ENCODE data around the gene RAPGEF6.
"Not testable (repeated sequence)": the region's sequence is repeated elsewhere in the genome, so short reads cannot be mapped to it uniquely, and the experiment has no call there.

RAPGEF6 gene

GRCh38 chr5:131509801-131510200, 125.2 kb downstream of the RAPGEF6 start:
- Mint-ChIP-seq H3K27me3 (ENCODE audit: low read depth) (no peaks in the 10 kb centered on the region), H3K27ac (no peak overlapping the region), H3K36me3 (ENCODE audit: low read depth) (peaks cover 23% of the 10 kb centered on the region), H3K4me1 (ENCODE audit: low read depth) (peaks cover 17% of the 10 kb centered on the region), H3K4me3 (no peak overlapping the region), H3K9me3 (no peaks in the 10 kb centered on the region)
- no peak for DNase-seq (ENCODE audit: low spot score)

DNA sequence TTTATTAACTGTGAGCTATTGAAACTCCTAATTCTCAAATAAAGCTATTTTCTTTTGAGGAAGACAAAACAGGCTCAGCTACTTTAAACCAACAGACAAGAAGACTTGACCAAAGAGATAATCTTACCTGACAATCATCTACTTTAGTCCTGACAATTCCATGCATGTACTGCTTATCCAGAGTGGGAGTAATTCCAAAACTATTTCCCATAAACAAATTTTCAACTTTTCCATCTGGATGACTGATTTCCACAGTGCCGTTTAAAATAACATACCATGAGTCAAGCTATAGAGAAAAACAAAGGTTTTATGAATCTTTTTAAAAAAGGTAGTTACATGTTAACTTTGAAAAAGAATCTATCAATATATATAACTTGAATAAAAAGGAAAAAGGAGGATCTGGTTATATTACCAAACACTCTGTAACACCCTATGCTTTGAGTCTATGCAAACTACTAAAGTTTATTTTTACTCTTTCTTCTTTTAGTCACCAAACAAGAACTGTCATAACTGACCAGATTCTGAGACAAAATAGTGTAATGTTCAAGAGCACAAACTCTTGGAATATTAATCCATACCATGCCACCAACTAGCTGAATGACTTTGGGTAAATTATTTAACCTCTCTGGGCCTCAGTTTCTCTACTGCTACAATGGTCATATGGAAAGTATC, 129.7 kb downstream of the RAPGEF6 start:
- no peak for DNase-seq (ENCODE audit: low spot score)
- Mint-ChIP-seq H3K9me3 (no peaks in the 10 kb centered on the region), H3K4me3 (no peak overlapping the region), H3K27ac (no peak overlapping the region), H3K4me1 (ENCODE audit: low read depth) (peaks cover 3% of the 10 kb centered on the region), H3K27me3 (ENCODE audit: low read depth) (no peaks in the 10 kb centered on the region), H3K36me3 (ENCODE audit: low read depth) (peaks cover 43% of the 10 kb centered on the region)

DNA sequence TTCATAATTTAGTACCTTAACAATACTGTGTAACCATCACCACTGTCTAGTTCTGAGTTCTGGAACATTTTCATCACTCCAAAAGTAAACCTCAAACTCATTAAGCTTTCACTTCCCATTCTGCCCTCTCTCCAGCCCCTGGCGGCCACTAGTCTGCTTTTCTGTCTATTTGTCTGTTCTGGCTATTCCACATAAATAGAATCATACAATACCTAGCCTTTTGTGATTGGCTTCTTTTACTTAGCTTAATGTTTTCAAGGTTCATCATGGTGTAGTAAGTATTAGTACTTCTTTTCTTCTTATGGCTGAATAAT, 138.7 kb downstream of the RAPGEF6 start:
- no peak overlapping the region for H3K27ac Mint-ChIP-seq

DNA sequence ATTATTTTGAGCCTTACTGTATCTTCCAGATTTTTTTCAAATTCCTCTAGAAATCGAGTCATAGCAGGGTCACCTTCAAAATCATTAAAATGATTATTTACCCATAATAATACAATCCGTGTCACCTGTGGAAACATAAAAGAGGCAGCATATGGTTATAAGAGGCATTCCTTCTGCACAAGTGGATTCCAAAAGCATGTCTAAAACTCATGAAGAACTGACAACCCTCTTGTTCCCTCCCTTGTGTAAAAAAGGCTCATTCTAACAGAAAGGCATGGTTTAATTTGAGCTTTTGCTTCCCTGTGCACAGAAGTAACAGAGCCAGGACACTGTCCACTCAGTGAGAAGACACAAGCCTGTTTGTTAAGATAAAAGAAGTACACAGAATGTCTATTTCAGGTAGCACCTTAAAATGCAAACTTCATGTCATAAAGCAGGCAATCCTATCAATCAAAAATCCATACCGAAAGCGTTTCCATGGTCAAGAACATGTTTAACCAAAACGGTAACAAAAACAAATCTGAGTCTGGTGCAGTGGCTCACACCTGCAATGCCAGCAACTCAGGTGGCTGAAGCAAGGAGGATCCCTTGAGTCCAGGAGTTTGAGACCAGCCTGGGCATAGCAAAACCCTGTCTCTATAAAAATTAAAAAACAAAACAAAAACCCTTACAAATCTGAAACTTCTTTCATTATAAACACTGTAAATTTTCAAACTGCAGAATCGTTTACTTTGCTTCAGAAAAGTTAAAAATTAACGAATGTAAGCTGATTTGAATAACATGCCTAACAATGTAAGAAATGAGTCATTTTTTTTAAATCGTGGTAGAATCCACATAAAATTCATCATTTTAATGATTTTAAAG, 139.3 kb downstream of the RAPGEF6 start:
- Mint-ChIP-seq H3K36me3 (ENCODE audit: low read depth) (peaks cover 54% of the 10 kb centered on the region), H3K4me3 (no peak overlapping the region)

More for the DNA sequence above, 138.7 kb downstream of the RAPGEF6 start:
- Mint-ChIP-seq H3K4me3 (no peak overlapping the region), H3K4me1 (ENCODE audit: low read depth) (peaks cover 2% of the 10 kb centered on the region), H3K27me3 (ENCODE audit: low read depth) (no peaks in the 10 kb centered on the region), H3K36me3 (ENCODE audit: low read depth) (peaks cover 54% of the 10 kb centered on the region), H3K9me3 (no peaks in the 10 kb centered on the region)
- DNase-seq (ENCODE audit: low spot score): no peak

GRCh38 chr5:131491749-131492148, 143.3 kb downstream of the RAPGEF6 start:
- Mint-ChIP-seq H3K27me3 (ENCODE audit: low read depth) (no peaks in the 10 kb centered on the region), H3K36me3 (ENCODE audit: low read depth) (peaks cover 63% of the 10 kb centered on the region), H3K27ac (no peak overlapping the region), H3K9me3 (no peaks in the 10 kb centered on the region), H3K4me3 (no peak overlapping the region), H3K4me1 (ENCODE audit: low read depth) (peaks cover 11% of the 10 kb centered on the region)
- no peak for DNase-seq (ENCODE audit: low spot score)

More for the DNA sequence above, 139.3 kb downstream of the RAPGEF6 start:
- Mint-ChIP-seq H3K4me1 (ENCODE audit: low read depth) (peaks cover 2% of the 10 kb centered on the region), H3K27me3 (ENCODE audit: low read depth) (no peaks in the 10 kb centered on the region), H3K27ac (no peak overlapping the region), H3K9me3 (no peaks in the 10 kb centered on the region)
- DNase-seq (ENCODE audit: low spot score): no peak

DNA sequence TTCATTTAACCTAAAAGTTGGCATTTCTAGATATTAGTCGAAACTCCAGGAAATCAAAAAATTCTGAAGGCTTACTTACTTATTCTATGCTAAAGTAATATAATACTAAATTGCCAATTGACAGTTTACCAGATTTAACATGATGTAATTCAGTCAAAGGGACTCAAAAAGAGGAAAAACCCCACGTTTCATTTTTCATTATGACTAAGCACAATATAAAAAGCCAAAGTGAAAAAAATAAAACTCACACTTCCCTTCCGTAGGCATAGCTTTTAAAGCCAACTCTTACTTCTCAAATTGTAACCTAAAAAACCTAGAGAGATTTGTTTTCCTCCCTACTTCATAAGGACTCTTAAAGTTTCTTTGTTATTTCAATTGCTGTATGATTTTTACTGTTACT, 146.6 kb downstream of the RAPGEF6 start:
- Mint-ChIP-seq H3K27me3 (ENCODE audit: low read depth) (no peaks in the 10 kb centered on the region), H3K27ac (peak overlapping the region; percentile 24), H3K4me1 (ENCODE audit: low read depth) (peaks cover 12% of the 10 kb centered on the region), H3K36me3 (ENCODE audit: low read depth) (peaks cover 55% of the 10 kb centered on the region), H3K9me3 (no peaks in the 10 kb centered on the region), H3K4me3 (peak overlapping the region; percentile 41)
- no peak for DNase-seq (ENCODE audit: low spot score)

GRCh38 chr5:131487371-131487770, 147.7 kb downstream of the RAPGEF6 start:
- H3K27ac Mint-ChIP-seq; H3K27me3 Mint-ChIP-seq (ENCODE audit: low read depth); DNase-seq (ENCODE audit: low spot score); H3K4me3 Mint-ChIP-seq; H3K9me3 Mint-ChIP-seq: not testable (repeated sequence)
- H3K4me1 Mint-ChIP-seq (ENCODE audit: low read depth): peaks cover 21% of the 10 kb centered on the region
- H3K36me3 Mint-ChIP-seq (ENCODE audit: low read depth): peaks cover 61% of the 10 kb centered on the region

DNA sequence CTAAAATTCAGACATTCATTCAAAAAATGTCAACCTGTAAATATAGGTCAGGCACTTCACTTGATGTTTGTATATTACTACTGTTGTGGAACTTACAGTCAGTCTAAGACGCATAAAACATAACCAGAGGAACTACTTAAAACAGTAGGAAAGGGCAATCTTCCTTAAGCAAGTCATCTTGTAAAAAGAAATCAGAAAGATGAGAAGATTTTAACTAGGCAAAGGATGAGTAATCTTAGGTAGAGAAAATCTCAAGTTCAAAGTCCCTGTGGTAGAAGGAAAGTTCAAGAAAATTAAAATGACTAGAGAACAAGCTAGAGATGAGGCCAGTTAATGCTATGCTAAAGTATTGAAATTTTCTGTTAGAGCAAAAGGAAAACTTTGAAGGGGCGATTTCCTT, 152.4 kb downstream of the RAPGEF6 start:
- H3K36me3 Mint-ChIP-seq (ENCODE audit: low read depth): peaks cover 74% of the 10 kb centered on the region
- H3K4me1 Mint-ChIP-seq (ENCODE audit: low read depth): peaks cover 34% of the 10 kb centered on the region
- no peak overlapping the region for H3K4me3 Mint-ChIP-seq

GRCh38 chr5:131481569-131481968, 153.5 kb downstream of the RAPGEF6 start:
- no peak overlapping the region for H3K27ac Mint-ChIP-seq
- no peak for DNase-seq (ENCODE audit: low spot score)
- no peaks in the 10 kb centered on the region for H3K27me3 Mint-ChIP-seq (ENCODE audit: low read depth)
- peaks cover 67% of the 10 kb centered on the region for H3K36me3 Mint-ChIP-seq (ENCODE audit: low read depth)
- H3K9me3 Mint-ChIP-seq: no peaks in the 10 kb centered on the region
- H3K4me3 Mint-ChIP-seq: no peak overlapping the region
- H3K4me1 Mint-ChIP-seq (ENCODE audit: low read depth): peaks cover 34% of the 10 kb centered on the region

More for the DNA sequence above, 152.4 kb downstream of the RAPGEF6 start:
- H3K27ac Mint-ChIP-seq: peak overlapping the region; percentile 12
- no peaks in the 10 kb centered on the region for H3K9me3 Mint-ChIP-seq
- DNase-seq (ENCODE audit: low spot score): no peak
- H3K27me3 Mint-ChIP-seq (ENCODE audit: low read depth): no peaks in the 10 kb centered on the region

DNA sequence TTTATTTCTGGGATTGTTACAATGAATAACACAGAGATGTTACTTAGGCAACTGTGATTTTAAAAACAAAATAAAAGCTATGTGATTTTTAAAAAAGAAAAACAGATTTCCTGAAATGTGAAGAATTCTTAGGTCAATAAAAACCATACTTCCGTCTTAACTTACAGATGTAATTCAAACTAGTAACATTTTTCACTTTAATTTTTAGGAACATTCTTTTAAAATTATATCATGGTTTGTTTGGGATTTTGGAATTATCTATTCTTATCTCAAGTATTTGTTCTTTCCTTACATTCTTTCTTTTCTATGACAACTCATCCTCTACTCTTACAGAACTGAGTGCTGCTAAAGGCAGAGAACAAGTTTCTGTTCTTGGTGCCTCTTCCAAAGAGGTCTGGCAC, 159.5 kb downstream of the RAPGEF6 start:
- Mint-ChIP-seq H3K36me3 (ENCODE audit: low read depth) (peaks cover 48% of the 10 kb centered on the region), H3K9me3 (no peaks in the 10 kb centered on the region), H3K27me3 (ENCODE audit: low read depth) (no peaks in the 10 kb centered on the region), H3K27ac (no peak overlapping the region), H3K4me1 (ENCODE audit: low read depth) (peaks cover 18% of the 10 kb centered on the region), H3K4me3 (no peak overlapping the region)
- DNase-seq (ENCODE audit: low spot score): no peak

DNA sequence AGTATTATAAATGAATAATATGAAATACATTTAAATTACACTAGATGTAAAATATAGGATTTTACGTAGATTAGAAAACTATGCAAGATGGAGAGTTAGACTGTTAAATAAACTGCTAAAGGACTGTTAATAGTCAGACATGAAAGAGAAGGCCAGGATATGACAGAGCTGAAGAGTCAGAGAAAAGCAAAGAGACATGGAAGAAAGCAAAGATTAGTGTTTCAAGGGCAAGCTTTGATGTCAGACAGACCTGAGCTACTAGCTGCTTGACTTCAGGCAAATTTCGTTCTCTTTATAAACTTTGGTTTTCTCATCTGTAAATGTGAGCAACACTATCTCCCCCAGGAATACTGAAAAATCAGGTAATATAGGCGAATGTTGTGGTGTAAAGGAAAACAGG, 161.3 kb downstream of the RAPGEF6 start:
- Mint-ChIP-seq H3K4me3 (no peak overlapping the region), H3K4me1 (ENCODE audit: low read depth) (peaks cover 9% of the 10 kb centered on the region), H3K27ac (no peak overlapping the region), H3K27me3 (ENCODE audit: low read depth) (no peaks in the 10 kb centered on the region), H3K36me3 (ENCODE audit: low read depth) (peaks cover 32% of the 10 kb centered on the region), H3K9me3 (no peaks in the 10 kb centered on the region)
- DNase-seq (ENCODE audit: low spot score): no peak

DNA sequence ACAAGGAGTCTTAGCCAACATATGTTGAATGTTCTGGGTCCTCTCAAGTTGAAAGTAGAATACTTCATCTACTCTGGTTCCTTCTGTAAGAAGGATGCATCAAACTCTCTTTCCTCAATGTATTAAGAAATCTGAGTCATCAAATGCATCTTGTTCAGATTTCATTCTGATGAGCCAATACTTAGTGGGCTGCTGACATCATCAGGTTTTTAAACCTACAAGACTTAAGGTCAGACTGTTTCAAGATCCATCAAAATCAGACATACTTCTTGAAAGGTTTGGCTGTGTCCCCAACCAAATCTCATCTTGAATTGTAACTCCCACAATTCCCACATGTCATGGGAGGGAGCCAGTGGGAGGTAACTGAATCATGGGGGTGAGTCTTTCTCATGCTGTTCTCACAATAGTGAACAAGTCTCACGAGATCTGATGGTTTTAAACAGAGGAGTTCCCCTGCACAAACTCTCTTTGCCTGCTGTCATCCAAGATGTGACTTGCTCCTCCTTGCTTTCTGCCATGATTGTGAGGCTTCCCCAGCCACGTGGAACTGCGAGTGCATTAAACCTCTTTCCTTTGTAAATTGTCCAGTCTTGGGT, 168.8 kb downstream of the RAPGEF6 start:
- peaks cover 14% of the 10 kb centered on the region for H3K4me1 Mint-ChIP-seq (ENCODE audit: low read depth)
- no peaks in the 10 kb centered on the region for H3K9me3 Mint-ChIP-seq
- H3K4me3 Mint-ChIP-seq: no peak overlapping the region
- no peak overlapping the region for H3K27ac Mint-ChIP-seq
- H3K27me3 Mint-ChIP-seq (ENCODE audit: low read depth): no peaks in the 10 kb centered on the region
- peaks cover 38% of the 10 kb centered on the region for H3K36me3 Mint-ChIP-seq (ENCODE audit: low read depth)
- no peak for DNase-seq (ENCODE audit: low spot score)

- Mint-ChIP-seq H3K27me3 (ENCODE audit: low read depth) (no peaks in the 10 kb centered on the region), H3K27ac (no peak overlapping the region), H3K9me3 (no peaks in the 10 kb centered on the region), H3K4me1 (ENCODE audit: low read depth) (peaks cover 18% of the 10 kb centered on the region), H3K36me3 (ENCODE audit: low read depth) (peaks cover 53% of the 10 kb centered on the region), H3K4me3 (no peak overlapping the region)
- DNase-seq (ENCODE audit: low spot score): no peak
Observed at GRCh38 chr5:131463656-131464055, 171.4 kb downstream of the RAPGEF6 start.

DNA sequence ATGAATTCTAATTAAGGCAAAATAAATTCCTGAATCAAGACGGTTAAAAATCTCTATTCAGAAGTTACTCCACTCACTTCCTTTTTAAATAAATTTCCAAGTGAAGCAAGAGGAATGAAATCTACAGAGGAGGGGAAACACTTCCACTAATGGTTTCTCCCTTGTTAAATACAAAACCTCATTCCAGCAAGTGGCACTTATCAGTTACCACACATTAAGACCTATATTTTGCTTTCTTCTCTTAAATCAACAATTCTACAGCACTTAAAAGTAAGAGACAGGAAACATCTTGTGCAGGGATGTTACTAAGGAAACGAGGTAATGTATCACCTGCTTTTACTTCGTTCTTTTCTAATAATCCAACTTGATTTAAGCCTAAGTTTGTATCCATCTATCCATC, 172.6 kb downstream of the RAPGEF6 start:
- DNase-seq (ENCODE audit: low spot score): no peak
- Mint-ChIP-seq H3K4me3 (no peak overlapping the region), H3K27me3 (ENCODE audit: low read depth) (no peaks in the 10 kb centered on the region), H3K4me1 (ENCODE audit: low read depth) (peaks cover 18% of the 10 kb centered on the region), H3K36me3 (ENCODE audit: low read depth) (peaks cover 51% of the 10 kb centered on the region), H3K9me3 (no peaks in the 10 kb centered on the region), H3K27ac (no peak overlapping the region)

Measured in T-helper 2 cell treated with Interferon-gamma antibody and Interleukin-4, amounts not matched to agents 5 μg/mL and 100 μg/mL, for 36 hours (primary cell).